Measurements from ENCODE around the gene CSKMT. TPM values are rescaled to one million over a fixed set of nuclear protein-coding genes. Genes with fewer than 3 reads are reported as not detected.

CSKMT gene
- total and polyA plus RNA-seq, 8 donors, result 3.5 to 25.5 (median 7.6) TPM; not detected in 1

GRCh38 chr11:62712276-62712812 lies 47.2 kb downstream of the CSKMT start:
- H3K36me3 ChIP-seq, result peaks cover 54 to 70% (median 68%) of the 10 kb centered on the region in 4 donors
- no peak for DNase-seq
- no peaks in the 10 kb centered on the region for H3K9me3 ChIP-seq
- intact Hi-C loops (cut with DNase I; ENCODE audit: low total_unique reads), result no loop called here
- TF ChIP-seq POLR2AphosphoS5 (IDR thresholded peaks at IDR 0.05) (no peak), CTCF (IDR thresholded peaks at IDR 0.05) (no peak)
- H3K4me3 ChIP-seq, result no peak overlapping the region
- 57 to 73% (median 58%) methylated on average over 6 of the region's 6 CpGs for WGBS, 5 donors
- no peaks in the 10 kb centered on the region for H3K27me3 ChIP-seq
- H3K4me1 ChIP-seq, result peaks cover 43 to 93% (median 74%) of the 10 kb centered on the region in 4 donors
- H3K27ac ChIP-seq, result peak overlapping the region in 4 of 5 donors; percentile 61 to 81 (median 68)

GRCh38 chr11:62712861-62713260 lies 47.7 kb downstream of the CSKMT start:
- peaks cover 42 to 93% (median 72%) of the 10 kb centered on the region in 4 donors for H3K4me1 ChIP-seq
- no peaks in the 10 kb centered on the region for H3K9me3 ChIP-seq
- peaks cover 60 to 75% (median 73%) of the 10 kb centered on the region in 4 donors for H3K36me3 ChIP-seq
- H3K27ac ChIP-seq, result peak overlapping the region in 4 of 5 donors; percentile 61 to 81 (median 68)
- H3K27me3 ChIP-seq, result no peaks in the 10 kb centered on the region
- DNase-seq, result no peak
- intact Hi-C loops (cut with DNase I; ENCODE audit: low total_unique reads), result no loop called here
- TF ChIP-seq CTCF (IDR thresholded peaks at IDR 0.05) (no peak), EP300 (IDR thresholded peaks at IDR 0.05) (no peak), POLR2A (IDR thresholded peaks at IDR 0.05) (no peak)
- no peak overlapping the region for H3K4me3 ChIP-seq
- 33 to 39% (median 35%) methylated on average over 3 of the region's 3 CpGs for WGBS, 5 donors

GRCh38 chr11:62713343-62713742 lies 48.2 kb downstream of the CSKMT start:
- TF ChIP-seq CTCF (IDR thresholded peaks at IDR 0.05) (no peak), POLR2AphosphoS5 (IDR thresholded peaks at IDR 0.05) (peak in 1 of 3 donors; percentile 55)
- Histone ChIP-seq H3K36me3 (peaks cover 64 to 80% (median 78%) of the 10 kb centered on the region in 4 donors), H3K27me3 (no peaks in the 10 kb centered on the region), H3K4me3 (no peak overlapping the region), H3K27ac (peak overlapping the region; percentile 43 to 81 (median 63)), H3K9me3 (no peaks in the 10 kb centered on the region), H3K4me1 (peaks cover 46 to 93% (median 69%) of the 10 kb centered on the region in 4 donors)
- WGBS, 5 donors, result 24 to 63% (median 38%) methylated on average over 2 of the region's 2 CpGs
- intact Hi-C loops (cut with DNase I; ENCODE audit: low total_unique reads), result no loop called here
- DNase-seq, result peak; percentile 60 to 77

GRCh38 chr11:62715150-62716130 lies 50.3 kb downstream of the CSKMT start:
- Histone ChIP-seq H3K4me3 (no peak overlapping the region), H3K4me1 (peaks cover 43 to 95% (median 66%) of the 10 kb centered on the region in 4 donors), H3K27me3 (no peaks in the 10 kb centered on the region), H3K36me3 (peaks cover 85 to 99% (median 98%) of the 10 kb centered on the region in 4 donors), H3K9me3 (no peaks in the 10 kb centered on the region), H3K27ac (peak overlapping the region; percentile 35 to 81 (median 63))
- WGBS, 5 donors, result 87 to 91% (median 88%) methylated on average over 24 of the region's 24 CpGs
- DNase-seq, result no peak
- intact Hi-C loops (cut with DNase I; ENCODE audit: low total_unique reads), result no loop called here
- no peak for TF ChIP-seq POLR2AphosphoS5 (IDR thresholded peaks at IDR 0.05)
- TF ChIP-seq EP300 (IDR thresholded peaks at IDR 0.05), result no peak
- no peak for TF ChIP-seq CTCF (IDR thresholded peaks at IDR 0.05)
- no peak for TF ChIP-seq POLR2A (IDR thresholded peaks at IDR 0.05)
